Measurements from ENCODE around the gene HBS1L.

The HBS1L gene

DNA sequence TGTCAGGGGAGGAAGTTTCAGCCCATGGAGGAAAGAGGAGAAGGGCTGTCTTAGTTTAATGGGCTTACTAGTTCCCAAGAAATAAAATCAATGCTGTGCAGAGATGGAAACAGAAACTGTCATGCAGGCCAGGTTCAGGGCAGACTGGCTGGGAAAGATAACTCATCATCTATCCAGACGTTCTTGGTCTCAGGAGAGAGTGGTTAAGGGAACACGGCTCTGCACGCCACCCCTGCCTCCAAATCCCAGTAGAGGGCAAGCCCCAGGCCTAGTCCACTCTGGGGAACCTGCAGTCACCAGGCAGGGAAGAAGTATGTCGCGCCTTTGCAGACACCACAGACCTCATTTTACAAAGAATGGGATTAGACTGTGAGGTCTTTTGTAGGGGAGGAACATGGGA, 117.2 kb downstream of the HBS1L start:
- Mint-ChIP-seq H3K4me3 (no peak overlapping the region), H3K4me1 (peaks cover 18% of the 10 kb centered on the region), H3K27me3 (no peaks in the 10 kb centered on the region), H3K9me3 (no peaks in the 10 kb centered on the region), H3K27ac (no peak overlapping the region), H3K36me3 (peaks cover 2% of the 10 kb centered on the region)

DNA sequence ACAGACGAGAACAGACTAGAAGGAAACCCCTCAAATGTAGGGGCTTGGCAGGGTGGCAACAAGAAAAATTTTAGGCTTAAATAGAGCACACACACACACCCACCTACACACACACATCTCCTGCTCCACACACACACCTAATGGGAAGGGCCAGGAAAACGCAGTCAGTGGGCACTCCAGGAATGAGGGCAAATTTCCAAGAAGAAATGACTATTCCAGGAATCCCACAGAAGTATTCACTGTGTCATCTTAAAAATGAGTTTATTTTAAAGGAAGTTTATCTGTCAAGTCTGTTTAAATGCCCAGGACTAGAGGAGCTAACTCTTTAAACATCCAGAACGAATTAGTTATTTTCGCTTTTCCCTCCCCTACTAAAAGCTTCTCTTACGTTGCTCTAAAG, 117.7 kb downstream of the HBS1L start:
- H3K9me3 Mint-ChIP-seq = no peaks in the 10 kb centered on the region
- no peaks in the 10 kb centered on the region for H3K27me3 Mint-ChIP-seq
- peaks cover 4% of the 10 kb centered on the region for H3K36me3 Mint-ChIP-seq
- H3K27ac Mint-ChIP-seq = no peak overlapping the region
- peaks cover 18% of the 10 kb centered on the region for H3K4me1 Mint-ChIP-seq
- H3K4me3 Mint-ChIP-seq = no peak overlapping the region

DNA sequence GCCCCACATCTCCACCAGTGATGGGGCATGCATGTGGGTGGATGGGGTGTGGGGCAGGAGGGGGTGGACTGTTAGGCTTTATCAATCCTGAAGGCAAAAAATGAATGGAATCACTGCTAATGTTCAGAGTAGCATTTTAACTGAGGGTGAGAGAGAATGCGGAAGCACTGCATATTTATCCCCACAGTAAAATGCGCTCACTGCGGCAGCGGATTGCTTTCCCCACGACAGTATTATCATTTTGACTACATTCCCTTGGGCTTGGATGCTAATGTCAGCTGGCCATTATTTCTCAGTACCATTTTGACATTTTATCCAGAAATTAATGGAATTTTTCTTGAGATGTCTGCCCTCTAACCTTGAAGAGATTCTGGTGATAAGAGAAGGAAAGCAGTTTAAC, 118.1 kb downstream of the HBS1L start:
- no peak overlapping the region for H3K4me3 Mint-ChIP-seq
- H3K36me3 Mint-ChIP-seq = peaks cover 4% of the 10 kb centered on the region
- H3K27ac Mint-ChIP-seq = no peak overlapping the region
- no peaks in the 10 kb centered on the region for H3K27me3 Mint-ChIP-seq
- peaks cover 18% of the 10 kb centered on the region for H3K4me1 Mint-ChIP-seq
- H3K9me3 Mint-ChIP-seq = no peaks in the 10 kb centered on the region

DNA sequence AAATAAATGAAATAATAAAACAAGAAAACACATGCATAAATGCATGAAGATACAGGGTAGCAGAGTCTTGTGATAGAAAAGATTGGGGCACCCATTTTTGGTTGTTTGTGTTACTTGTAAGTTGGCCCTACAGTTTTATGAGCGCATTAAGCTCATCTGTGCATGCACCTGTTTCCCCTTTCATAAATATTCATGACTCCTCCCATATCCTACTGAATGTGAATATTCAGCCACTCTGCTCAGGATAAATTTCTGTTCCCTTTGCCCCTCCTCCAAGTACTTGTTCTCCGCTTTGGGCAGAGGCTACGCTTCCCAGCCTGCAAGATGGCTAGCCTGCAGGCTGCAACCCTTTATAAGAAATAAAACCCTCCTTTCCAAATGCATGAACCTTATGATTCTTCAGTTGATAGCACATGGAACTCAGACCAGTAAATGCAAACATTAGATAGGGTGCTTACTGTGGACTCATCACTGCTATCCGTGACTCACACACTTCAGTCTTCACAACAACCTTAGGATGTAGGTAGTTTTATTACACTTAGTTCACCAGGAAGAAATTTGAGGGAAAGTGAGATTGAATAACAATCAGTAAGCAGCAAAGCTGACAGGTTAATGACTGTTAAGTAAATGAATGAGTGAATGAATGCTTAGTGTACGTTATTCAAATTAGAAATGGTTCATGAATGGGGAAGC, 119.7 kb downstream of the HBS1L start:
- Mint-ChIP-seq H3K4me1 (peaks cover 17% of the 10 kb centered on the region), H3K4me3 (no peak overlapping the region), H3K9me3 (no peaks in the 10 kb centered on the region), H3K36me3 (peaks cover 4% of the 10 kb centered on the region), H3K27ac (no peak overlapping the region), H3K27me3 (no peaks in the 10 kb centered on the region)

DNA sequence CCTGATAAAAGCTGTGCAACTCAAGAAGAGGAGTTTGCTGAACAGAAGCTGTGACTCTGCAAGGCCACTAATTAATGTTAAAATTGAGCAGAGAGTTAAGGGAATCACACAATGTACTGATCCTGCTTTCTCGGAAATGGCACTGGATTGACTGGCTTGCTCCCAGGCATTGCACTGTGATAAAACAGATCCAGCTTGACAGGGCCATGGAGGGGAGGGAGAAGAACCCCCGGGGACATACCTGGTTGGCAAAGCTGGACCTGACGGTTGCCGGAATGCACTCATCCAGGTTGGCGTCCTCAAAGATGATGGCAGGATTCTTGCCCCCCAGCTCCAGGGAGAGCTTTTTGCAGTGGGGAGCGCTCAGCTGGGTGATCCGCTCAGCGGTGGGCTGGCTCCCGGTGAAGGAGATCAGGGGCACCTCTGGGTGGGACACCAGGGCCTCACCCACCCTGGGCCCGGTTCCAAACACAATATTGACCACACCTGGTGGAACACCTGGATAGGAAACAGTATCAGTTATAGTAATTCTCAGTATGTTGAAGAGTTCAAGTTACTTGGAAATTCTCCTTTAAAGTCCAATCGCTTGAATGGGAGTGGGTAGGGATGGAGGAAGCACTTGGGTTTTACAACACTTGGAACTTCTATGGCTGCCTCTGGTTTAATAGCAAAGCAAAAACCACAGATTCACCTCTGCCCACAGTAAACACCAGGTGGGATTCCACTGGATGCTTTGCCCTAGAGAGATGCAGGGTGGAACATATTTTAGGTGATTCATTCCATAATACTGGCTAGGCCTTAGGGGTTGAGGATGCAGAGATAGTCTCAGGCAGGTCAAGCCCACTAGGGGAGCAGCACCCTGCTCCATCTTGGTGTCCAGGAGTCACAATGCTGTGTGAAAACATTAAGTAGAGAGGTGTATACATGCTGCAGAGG, 121.8 kb downstream of the HBS1L start:
- H3K27me3 Mint-ChIP-seq = no peaks in the 10 kb centered on the region
- no peaks in the 10 kb centered on the region for H3K9me3 Mint-ChIP-seq
- peaks cover 4% of the 10 kb centered on the region for H3K4me1 Mint-ChIP-seq
- H3K4me3 Mint-ChIP-seq = no peak overlapping the region
- peaks cover 6% of the 10 kb centered on the region for H3K36me3 Mint-ChIP-seq
- H3K27ac Mint-ChIP-seq = no peak overlapping the region

DNA sequence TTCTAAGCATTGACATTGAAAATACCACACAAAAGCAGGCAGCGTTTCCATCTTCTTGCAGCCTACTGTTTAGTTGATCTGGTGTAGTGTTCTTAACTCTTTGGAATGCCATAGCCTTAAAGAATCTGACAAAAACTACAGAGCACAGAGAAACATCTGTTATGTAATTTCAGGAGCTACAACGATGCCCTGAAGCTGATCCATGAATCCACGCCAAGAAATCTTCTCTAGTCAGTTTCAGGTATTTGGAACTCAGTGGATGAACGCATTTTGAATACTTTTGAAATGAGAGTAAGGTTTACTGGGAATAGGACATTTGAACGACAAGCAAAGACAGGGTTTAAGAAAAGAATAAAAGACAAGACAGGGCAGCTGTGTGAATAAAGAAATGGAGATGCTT, 122.5 kb downstream of the HBS1L start:
- Mint-ChIP-seq H3K4me1 (peaks cover under 1% of the 10 kb centered on the region), H3K4me3 (no peak overlapping the region), H3K27me3 (no peaks in the 10 kb centered on the region), H3K27ac (no peak overlapping the region), H3K9me3 (no peaks in the 10 kb centered on the region), H3K36me3 (peaks cover 6% of the 10 kb centered on the region)

DNA sequence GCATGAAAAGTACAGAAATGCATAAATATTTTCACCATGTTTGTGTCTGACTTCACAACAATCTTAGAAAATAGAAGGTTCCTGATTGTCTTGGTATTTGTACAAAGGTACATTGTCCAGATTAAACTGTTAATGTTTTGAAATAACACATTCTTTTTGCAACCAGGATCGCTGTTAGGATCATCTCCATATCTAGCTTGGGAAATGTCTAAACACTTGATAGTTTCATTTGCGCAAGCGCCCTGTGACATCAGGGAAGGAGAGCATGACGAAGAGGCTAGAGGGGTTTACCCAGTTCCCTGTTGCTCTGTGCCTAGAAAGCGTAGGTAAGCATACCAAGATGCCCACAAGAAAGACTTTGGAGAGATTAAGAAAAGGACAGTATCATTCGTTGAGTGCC, 124.2 kb downstream of the HBS1L start:
- H3K36me3 Mint-ChIP-seq = peaks cover 6% of the 10 kb centered on the region

DNA sequence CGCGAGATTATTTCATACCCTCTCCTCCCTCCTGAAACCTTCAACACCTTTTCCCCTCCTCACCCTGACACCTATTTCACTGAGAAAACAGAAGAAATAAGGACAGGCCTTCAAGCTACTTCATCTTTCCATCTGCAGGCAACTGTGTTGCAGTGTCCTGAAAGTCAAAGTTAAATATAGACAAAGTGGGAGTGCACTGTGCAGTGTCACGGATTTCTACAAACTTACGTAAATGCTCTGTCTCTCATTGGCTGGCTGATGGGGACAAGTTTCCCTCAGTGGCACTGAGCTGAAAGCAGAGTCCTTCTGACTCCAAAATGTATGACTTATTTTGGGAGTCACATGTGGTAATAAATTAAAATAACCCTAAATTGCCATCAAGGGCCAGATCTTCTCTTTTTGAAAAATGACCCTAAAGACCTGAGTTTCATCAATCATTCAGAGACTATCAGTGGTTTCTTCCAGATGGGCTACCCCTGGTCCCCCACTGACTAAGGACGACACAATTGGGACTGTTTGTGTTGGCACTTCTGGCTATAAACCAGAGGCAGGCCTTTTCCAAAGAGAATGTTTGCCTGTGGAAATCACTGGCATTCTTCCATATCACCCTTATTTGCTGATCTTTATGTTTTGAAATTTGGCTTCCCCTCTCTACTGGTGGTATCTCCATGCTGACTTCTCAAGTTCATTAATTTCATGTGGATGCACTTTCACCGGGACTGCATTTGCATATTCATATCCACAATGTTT, 126.3 kb downstream of the HBS1L start:
- Mint-ChIP-seq H3K27me3 (no peaks in the 10 kb centered on the region), H3K27ac (no peak overlapping the region), H3K9me3 (no peaks in the 10 kb centered on the region), H3K4me1 (no peaks in the 10 kb centered on the region), H3K36me3 (peaks cover 5% of the 10 kb centered on the region), H3K4me3 (no peak overlapping the region)

More for the DNA sequence above, 124.2 kb downstream of the HBS1L start:
- H3K9me3 Mint-ChIP-seq = no peaks in the 10 kb centered on the region
- no peaks in the 10 kb centered on the region for H3K27me3 Mint-ChIP-seq
- H3K27ac Mint-ChIP-seq = no peak overlapping the region
- H3K4me1 Mint-ChIP-seq = no peaks in the 10 kb centered on the region
- no peak overlapping the region for H3K4me3 Mint-ChIP-seq

DNA sequence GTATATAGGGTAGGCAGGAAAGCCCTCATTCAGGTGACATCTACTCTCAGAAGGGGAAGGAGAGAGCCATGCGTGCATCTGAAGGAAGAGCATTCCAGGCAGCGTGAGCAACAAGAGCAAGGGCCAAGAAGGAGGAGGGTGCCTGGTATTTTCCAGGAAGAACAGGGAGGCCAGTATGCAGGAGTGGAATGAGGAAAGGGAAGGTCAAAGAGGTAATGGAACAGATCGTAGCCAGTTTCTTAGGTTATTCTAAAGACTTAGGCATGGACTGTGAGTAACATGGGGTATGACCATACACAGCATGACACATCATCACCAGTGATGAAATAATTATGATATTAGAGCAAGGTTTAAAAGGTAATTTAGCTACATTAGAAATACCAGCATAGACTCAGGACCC, 128.8 kb downstream of the HBS1L start:
- Mint-ChIP-seq H3K36me3 (peaks cover 2% of the 10 kb centered on the region), H3K27ac (no peak overlapping the region), H3K4me1 (no peaks in the 10 kb centered on the region), H3K4me3 (no peak overlapping the region), H3K27me3 (no peaks in the 10 kb centered on the region), H3K9me3 (no peaks in the 10 kb centered on the region)

DNA sequence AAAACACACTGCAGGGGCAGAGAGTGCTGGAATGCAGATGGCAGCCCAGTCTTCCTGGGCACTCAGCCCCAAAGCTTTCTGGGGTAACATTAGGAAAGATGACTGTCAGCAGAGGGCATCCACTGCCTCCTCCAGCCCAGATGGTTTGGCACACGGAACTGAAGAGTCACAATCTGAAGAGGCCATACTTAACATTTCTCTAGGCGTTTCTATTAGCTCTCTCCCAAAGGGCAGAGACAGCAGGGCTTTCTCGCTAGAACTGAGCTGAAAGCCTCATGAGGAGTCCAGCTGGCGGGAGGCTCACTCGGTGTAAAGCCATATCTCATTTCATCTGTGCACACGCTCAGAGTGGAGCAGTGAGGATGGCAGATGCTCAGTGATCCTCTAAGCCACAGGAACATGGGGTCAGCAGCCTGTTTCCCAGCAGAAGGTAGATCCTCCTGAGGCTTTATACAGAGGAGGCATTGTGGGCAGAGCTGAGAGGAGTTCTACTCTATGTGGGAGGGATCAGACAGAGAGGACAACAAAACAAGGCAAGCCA, 132.8 kb downstream of the HBS1L start:
- Mint-ChIP-seq H3K4me3 (no peak overlapping the region), H3K9me3 (no peaks in the 10 kb centered on the region), H3K27me3 (no peaks in the 10 kb centered on the region), H3K4me1 (no peaks in the 10 kb centered on the region), H3K36me3 (peaks cover 6% of the 10 kb centered on the region), H3K27ac (no peak overlapping the region)

DNA sequence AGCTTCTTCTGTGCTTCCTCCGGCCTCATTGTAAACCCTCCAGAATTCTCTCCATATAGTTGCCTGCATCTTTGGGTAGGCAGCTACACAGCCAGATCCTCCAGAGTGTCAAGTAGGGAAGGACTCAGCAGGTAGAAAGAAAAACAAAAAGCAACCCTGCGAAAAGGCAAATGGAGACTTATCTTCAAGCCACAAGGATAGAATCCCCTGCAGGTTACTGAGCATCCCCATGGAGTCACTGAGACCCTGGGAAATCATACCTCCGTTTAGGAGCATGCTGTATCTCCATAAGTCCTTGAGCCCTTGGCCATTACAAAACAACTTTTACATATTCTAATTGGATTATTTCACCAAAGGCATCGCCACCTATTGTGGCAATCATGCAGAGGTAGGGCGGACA, 133.3 kb downstream of the HBS1L start:
- no peak overlapping the region for H3K27ac Mint-ChIP-seq
- no peaks in the 10 kb centered on the region for H3K4me1 Mint-ChIP-seq
- no peaks in the 10 kb centered on the region for H3K27me3 Mint-ChIP-seq
- no peaks in the 10 kb centered on the region for H3K9me3 Mint-ChIP-seq
- no peak overlapping the region for H3K4me3 Mint-ChIP-seq
- peaks cover 7% of the 10 kb centered on the region for H3K36me3 Mint-ChIP-seq

DNA sequence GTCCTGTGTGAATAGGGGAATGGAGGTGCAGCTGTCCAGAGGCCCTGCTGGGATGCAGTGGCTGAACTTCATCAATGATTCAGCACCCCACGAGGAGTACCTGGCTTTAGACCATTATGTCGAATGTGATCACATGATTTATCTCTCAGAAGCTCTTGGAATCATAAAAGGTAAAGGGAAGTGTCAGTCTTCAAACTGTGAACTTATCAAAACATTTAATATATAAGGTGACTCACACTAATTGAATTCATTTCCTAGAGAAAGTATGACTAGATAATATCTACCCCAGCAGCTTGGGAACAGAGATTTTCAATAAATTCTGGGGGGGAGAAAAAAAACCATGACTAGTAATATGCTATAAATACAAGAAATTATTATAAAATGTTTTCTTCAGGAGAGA, 134.2 kb downstream of the HBS1L start:
- no peaks in the 10 kb centered on the region for H3K4me1 Mint-ChIP-seq
- no peaks in the 10 kb centered on the region for H3K9me3 Mint-ChIP-seq
- no peak overlapping the region for H3K4me3 Mint-ChIP-seq
- H3K27me3 Mint-ChIP-seq = no peaks in the 10 kb centered on the region
- peaks cover 7% of the 10 kb centered on the region for H3K36me3 Mint-ChIP-seq
- H3K27ac Mint-ChIP-seq = no peak overlapping the region

DNA sequence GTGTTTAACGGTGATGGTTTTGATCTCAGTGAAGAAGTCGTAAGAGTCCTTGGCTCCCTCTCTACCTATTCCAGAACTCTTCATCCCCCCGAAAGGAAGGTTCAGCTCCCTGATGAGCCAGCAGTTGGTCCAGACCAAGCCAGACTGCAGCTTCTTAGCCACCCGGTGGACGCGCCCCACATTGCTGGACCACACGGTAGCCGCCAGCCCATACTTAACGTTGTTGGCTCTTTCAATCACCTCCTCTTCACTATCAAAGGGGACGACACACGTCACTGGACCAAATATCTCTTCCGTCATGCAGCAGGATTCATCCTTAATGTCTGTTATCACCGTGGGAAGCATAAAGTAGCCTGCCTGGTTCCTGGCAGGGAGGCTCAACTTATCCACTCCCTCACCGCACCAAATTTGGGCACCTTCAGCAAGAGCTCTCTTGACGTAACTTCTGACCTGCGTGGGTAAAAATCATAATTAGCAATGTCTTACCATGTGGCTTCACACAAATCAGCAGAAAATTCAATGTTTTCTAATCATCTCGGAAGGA, 136.1 kb downstream of the HBS1L start:
- H3K9me3 Mint-ChIP-seq = no peaks in the 10 kb centered on the region
- no peaks in the 10 kb centered on the region for H3K27me3 Mint-ChIP-seq
- H3K36me3 Mint-ChIP-seq = peaks cover 7% of the 10 kb centered on the region
- no peak overlapping the region for H3K4me3 Mint-ChIP-seq
- H3K4me1 Mint-ChIP-seq = no peaks in the 10 kb centered on the region
- H3K27ac Mint-ChIP-seq = no peak overlapping the region

DNA sequence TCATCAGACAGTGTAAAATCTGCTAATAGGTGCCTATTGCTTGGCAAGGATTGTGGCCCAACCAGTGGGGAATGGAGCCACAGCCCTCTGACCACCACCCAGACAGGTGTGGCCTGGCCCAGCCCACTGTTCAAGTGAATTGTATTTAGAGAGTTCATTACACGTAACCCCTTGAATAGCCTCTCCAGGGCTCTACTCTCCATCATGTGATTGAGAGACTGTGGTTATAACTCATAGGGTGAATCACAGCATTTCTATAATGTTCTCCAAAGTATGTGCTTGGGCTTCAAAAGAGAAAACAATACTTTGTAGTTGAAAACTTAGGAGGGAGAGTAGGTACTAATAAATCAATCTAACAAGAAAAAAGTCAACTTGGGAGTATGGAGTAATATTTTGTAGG, 143.1 kb downstream of the HBS1L start:
- Mint-ChIP-seq H3K27me3 (no peaks in the 10 kb centered on the region), H3K36me3 (no peaks in the 10 kb centered on the region), H3K27ac (no peak overlapping the region), H3K4me3 (no peak overlapping the region), H3K4me1 (no peaks in the 10 kb centered on the region), H3K9me3 (no peaks in the 10 kb centered on the region)

DNA sequence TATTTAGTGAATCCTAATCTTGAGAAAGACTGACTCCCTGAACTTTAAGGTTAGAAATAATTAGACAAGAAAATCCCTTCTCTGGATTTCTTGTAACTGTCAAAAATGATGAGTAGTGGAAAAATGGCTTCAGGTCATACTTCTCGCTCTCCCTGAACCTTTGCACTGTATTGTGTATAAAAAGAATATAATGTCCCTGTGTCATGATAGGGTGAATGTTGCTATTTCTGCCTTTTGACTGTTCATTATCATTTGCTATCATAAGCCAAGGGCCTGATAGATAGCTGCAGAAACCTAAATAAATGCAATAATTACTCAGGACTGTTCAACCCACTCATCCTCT, 144.1 kb downstream of the HBS1L start:
- H3K9me3 Mint-ChIP-seq = no peaks in the 10 kb centered on the region
- no peak overlapping the region for H3K4me3 Mint-ChIP-seq
- no peaks in the 10 kb centered on the region for H3K27me3 Mint-ChIP-seq
- H3K36me3 Mint-ChIP-seq = no peaks in the 10 kb centered on the region
- no peak overlapping the region for H3K27ac Mint-ChIP-seq
- no peaks in the 10 kb centered on the region for H3K4me1 Mint-ChIP-seq
